ENCODE results near the gene CARD14.
"Not testable (repeated sequence)": the region's sequence is repeated elsewhere in the genome, so short reads cannot be mapped to it uniquely, and the experiment has no call there.

Gene CARD14

GRCh38 chr17:80256034-80256350, 86.2 kb downstream of the CARD14 start:
- no peak for DNase-seq

- no peak for DNase-seq
Observed at GRCh38 chr17:80257716-80258213, 87.9 kb downstream of the CARD14 start.

- DNase-seq, result not testable (repeated sequence)
Observed at GRCh38 chr17:80258296-80258695, 88.5 kb downstream of the CARD14 start.

All from activated CD4-positive, alpha-beta T cell treated with anti-CD3 and anti-CD28 coated beads, Interleukin-10, Interleukin-2, amounts not matched to agents 100 ng/mL and 50 ng/mL, durations not matched to agents 16 hours and 8 hours (primary cell).